LoVo (cell line): ENCODE results near the gene POLR2H.

Source experiments
- DNase-seq: peaks from one replicate; pipeline ENCODE4 v3.0.0-alpha.2; 2016; ENCODE audit warnings: low spot score

Gene POLR2H

GRCh38 chr3:184387174-184387714 lies 25.7 kb downstream of the POLR2H start:
- no peak for DNase-seq

GRCh38 chr3:184388164-184388935 lies 26.8 kb downstream of the POLR2H start:
- no peak for DNase-seq

GRCh38 chr3:184388936-184389230 lies 27.4 kb downstream of the POLR2H start:
- DNase-seq, result no peak

- no peak for DNase-seq
These were observed 27.9 kb downstream of the POLR2H start for GRCh38 chr3:184389384-184389783.

GRCh38 chr3:184389935-184390528 lies 28.5 kb downstream of the POLR2H start:
- no peak for DNase-seq

GRCh38 chr3:184391266-184391665 lies 29.8 kb downstream of the POLR2H start:
- no peak for DNase-seq

GRCh38 chr3:184395320-184395660 lies 33.8 kb downstream of the POLR2H start:
- no peak for DNase-seq

- DNase-seq, result no peak
These were observed 37.9 kb downstream of the POLR2H start for GRCh38 chr3:184399410-184399809.

- DNase-seq, result no peak
These were observed 43.8 kb downstream of the POLR2H start for GRCh38 chr3:184405075-184406030.

GRCh38 chr3:184409331-184409926 lies 47.9 kb downstream of the POLR2H start:
- DNase-seq, result no peak

GRCh38 chr3:184409946-184410500 lies 48.5 kb downstream of the POLR2H start:
- DNase-seq, result no peak

GRCh38 chr3:184414418-184415202 lies 53.1 kb downstream of the POLR2H start:
- no peak for DNase-seq

- no peak for DNase-seq
These were observed 53.6 kb downstream of the POLR2H start for GRCh38 chr3:184415203-184415490.

- peak; percentile 73 for DNase-seq
These were observed 56.3 kb downstream of the POLR2H start for GRCh38 chr3:184417619-184418327.
